Upper lobe of left lung (tissue), 6 donors: ENCODE data around the gene MAMDC4. TPM values are rescaled to one million over a fixed set of nuclear protein-coding genes. Genes with fewer than 3 reads are reported as not detected.
"Not testable (repeated sequence)": the region's sequence is repeated elsewhere in the genome, so short reads cannot be mapped to it uniquely, and the experiment has no call there.

ENCODE experiments used
- ATAC-seq, 2 donors: fragments of 200-7000 bp; cut with Tn5 transposase; one replicate each; pipeline ENCODE4 v1.9.1; 2022; ENCODE audit warnings: mild to moderate bottlenecking in 2 of 2, moderate library complexity in 2 of 2; ENCODE audit not compliant: low FRiP score in 2 of 2
- DNase-seq, 2 donors: peaks; one replicate each; pipeline ENCODE4 v3.0.0-alpha.2; 2019 to 2020
- H3K27ac ChIP-seq, 4 donors: fragments of 200-600 bp; sonication (generic); one replicate each; pipeline ENCODE4 v1.5.1; 2016 to 2019
- H3K27me3 ChIP-seq, 4 donors: fragments of 200-600 bp; sonication (generic); one replicate each; pipeline ENCODE4 v1.5.1; 2017 to 2019
- H3K36me3 ChIP-seq, 4 donors: fragments of 200-600 bp; sonication (generic); one replicate each; pipeline ENCODE4 v1.5.1; 2016 to 2019
- H3K4me1 ChIP-seq, 4 donors: fragments of 200-600 bp; sonication (generic); one replicate each; pipeline ENCODE4 v1.5.1; 2018 to 2019
- H3K4me3 ChIP-seq, 4 donors: fragments of 200-600 bp; sonication (generic); one replicate each; pipeline ENCODE4 v1.5.1; 2017 to 2019; ENCODE audit warnings: mild to moderate bottlenecking in 2 of 4, moderate library complexity in 1 of 4
- H3K9me3 ChIP-seq, 4 donors: fragments of 200-600 bp; sonication (generic); one replicate each; pipeline ENCODE4 v1.5.1; 2018 to 2019
- EP300 ChIP-seq, 4 donors: sonication (generic); formaldehyde crosslinking; IDR thresholded peaks; one replicate each; pipeline ENCODE4 v1.5.1; 2017; ENCODE audit warnings: antibody characterized with exemption in 4 of 4, control low read depth in 2 of 4
- POLR2A ChIP-seq, 4 donors: fragments of 450-650 bp; IDR thresholded peaks; one replicate each; pipeline ENCODE4 v1.5.1; 2016 to 2017; ENCODE audit warnings: antibody characterized with exemption in 4 of 4, mild to moderate bottlenecking in 2 of 4
- POLR2AphosphoS5 ChIP-seq, 2 donors: sonication (generic); formaldehyde crosslinking; IDR thresholded peaks; one replicate each; pipeline ENCODE4 v1.5.1; 2017; ENCODE audit warnings: antibody characterized with exemption in 2 of 2
- WGBS, 2 donors: methylation state at CpG; one replicate each; pipeline ENCODE4 v1.1.5; 2017 to 2018; 5-methylcytosine and 5-hydroxymethylcytosine counted together
- total RNA-seq, 6 donors: library from RNA; depleted of rRNA in 4 of 6; stranded (reverse); fragments of >200 nt in 4 of 6; gene quantifications; one replicate each; pipeline versions ENCODE4 v1.1.0 to v1.2.1, GENCODE V29; 2016 to 2021
- TF ChIP-seq, protein P1 (sequence below), 6 experiments: fragments of 450-650 bp in 4 of 6; fragments of 200-600 bp in 2 of 6; sonication (generic) in 2 of 6; IDR thresholded peaks; one replicate each; pipeline ENCODE4 v1.5.1; 2016 to 2019; ENCODE audit warnings: antibody characterized with exemption in 6 of 6
- donor health status: DM: no; HTN: no; CAD: no; lungs with moderate emphysema.
- donor health status: DM: no; HTN: yes; CAD: no; lungs with severe emphysema.

The MAMDC4 gene
- total RNA-seq, 6 donors from 2014 or later: 2.1 to 18.9 (median 11.0) TPM

GRCh38 chr9:136881691-136882108, 29.6 kb downstream of the MAMDC4 start:
- no peak for TF ChIP-seq EP300 (IDR thresholded peaks at IDR 0.05)
- TF ChIP-seq, protein P1, sequence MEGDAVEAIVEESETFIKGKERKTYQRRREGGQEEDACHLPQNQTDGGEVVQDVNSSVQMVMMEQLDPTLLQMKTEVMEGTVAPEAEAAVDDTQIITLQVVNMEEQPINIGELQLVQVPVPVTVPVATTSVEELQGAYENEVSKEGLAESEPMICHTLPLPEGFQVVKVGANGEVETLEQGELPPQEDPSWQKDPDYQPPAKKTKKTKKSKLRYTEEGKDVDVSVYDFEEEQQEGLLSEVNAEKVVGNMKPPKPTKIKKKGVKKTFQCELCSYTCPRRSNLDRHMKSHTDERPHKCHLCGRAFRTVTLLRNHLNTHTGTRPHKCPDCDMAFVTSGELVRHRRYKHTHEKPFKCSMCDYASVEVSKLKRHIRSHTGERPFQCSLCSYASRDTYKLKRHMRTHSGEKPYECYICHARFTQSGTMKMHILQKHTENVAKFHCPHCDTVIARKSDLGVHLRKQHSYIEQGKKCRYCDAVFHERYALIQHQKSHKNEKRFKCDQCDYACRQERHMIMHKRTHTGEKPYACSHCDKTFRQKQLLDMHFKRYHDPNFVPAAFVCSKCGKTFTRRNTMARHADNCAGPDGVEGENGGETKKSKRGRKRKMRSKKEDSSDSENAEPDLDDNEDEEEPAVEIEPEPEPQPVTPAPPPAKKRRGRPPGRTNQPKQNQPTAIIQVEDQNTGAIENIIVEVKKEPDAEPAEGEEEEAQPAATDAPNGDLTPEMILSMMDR (IDR thresholded peaks at IDR 0.05): no peak
- no peak for TF ChIP-seq POLR2AphosphoS5 (IDR thresholded peaks at IDR 0.05)
- ATAC-seq: no peak
- 7 to 14% methylated on average over 6 to 7 of the region's 9 CpGs for WGBS, 2 donors

GRCh38 chr9:136882109-136882946, 30.2 kb downstream of the MAMDC4 start:
- 37 to 46% methylated on average over 7 to 17 of the region's 19 CpGs for WGBS, 2 donors
- no peak for TF ChIP-seq POLR2A (IDR thresholded peaks at IDR 0.05)
- peak; percentile 42 to 43 for TF ChIP-seq POLR2AphosphoS5 (IDR thresholded peaks at IDR 0.05)
- TF ChIP-seq, protein P1 (IDR thresholded peaks at IDR 0.05): peak in 1 of 6 experiments; percentile 9
- no peak for TF ChIP-seq EP300 (IDR thresholded peaks at IDR 0.05)
- peak; percentile 70 to 71 for DNase-seq
- H3K36me3 ChIP-seq: no peaks in the 10 kb centered on the region
- no peaks in the 10 kb centered on the region for H3K27me3 ChIP-seq
- peak overlapping the region; percentile 30 to 61 (median 48) for H3K27ac ChIP-seq
- peak; percentile 25 to 38 for ATAC-seq
- peak overlapping the region in 3 of 4 donors; percentile 16 to 37 (median 31) for H3K4me3 ChIP-seq
- H3K4me1 ChIP-seq: peaks cover 23 to 34% (median 28%) of the 10 kb centered on the region in 4 donors
- H3K9me3 ChIP-seq: no peaks in the 10 kb centered on the region

More at GRCh38 chr9:136881691-136882108, 29.6 kb downstream of the MAMDC4 start:
- H3K27me3 ChIP-seq: no peaks in the 10 kb centered on the region
- peak overlapping the region; percentile 27 to 61 (median 37) for H3K27ac ChIP-seq
- no peaks in the 10 kb centered on the region for H3K36me3 ChIP-seq
- no peak for DNase-seq
- peaks cover 21 to 27% (median 24%) of the 10 kb centered on the region in 4 donors for H3K4me1 ChIP-seq
- peak overlapping the region in 3 of 4 donors; percentile 16 to 37 (median 31) for H3K4me3 ChIP-seq
- no peaks in the 10 kb centered on the region for H3K9me3 ChIP-seq

GRCh38 chr9:136882947-136883283, 30.8 kb downstream of the MAMDC4 start:
- peak overlapping the region; percentile 30 to 61 (median 48) for H3K27ac ChIP-seq

GRCh38 chr9:136883670-136884069, 31.5 kb downstream of the MAMDC4 start:
- not testable (repeated sequence) for H3K9me3 ChIP-seq, ATAC-seq, H3K36me3 ChIP-seq, H3K27me3 ChIP-seq, DNase-seq, H3K27ac ChIP-seq, H3K4me3 ChIP-seq
- 58 to 79% methylated on average over 10 of the region's 10 CpGs for WGBS, 2 donors
- H3K4me1 ChIP-seq: peaks cover 30 to 47% (median 34%) of the 10 kb centered on the region in 4 donors

More at GRCh38 chr9:136882947-136883283, 30.8 kb downstream of the MAMDC4 start:
- not testable (repeated sequence) for H3K36me3 ChIP-seq, H3K9me3 ChIP-seq, H3K27me3 ChIP-seq, ATAC-seq, H3K4me3 ChIP-seq, DNase-seq
- peak in 1 of 2 donors; percentile 0 for TF ChIP-seq POLR2AphosphoS5 (IDR thresholded peaks at IDR 0.05)
- 70 to 91% methylated on average over 9 of the region's 9 CpGs for WGBS, 2 donors
- peaks cover 29 to 40% (median 33%) of the 10 kb centered on the region in 4 donors for H3K4me1 ChIP-seq

- Histone ChIP-seq H3K27ac (peak within 1 kb of the TSS; percentile 84 to 98 (median 89)), H3K4me3 (peak within 1 kb of the TSS; percentile 78 to 100 (median 93)), H3K4me1 (peaks cover 30 to 47% (median 34%) of the 10 kb centered on the region in 4 donors), H3K9me3 (no peaks in the 10 kb centered on the region), H3K27me3 (no peaks in the 10 kb centered on the region), H3K36me3 (peaks cover 0 to 9% (median 4%) of the 10 kb centered on the region in 4 donors)
- TF ChIP-seq EP300 (IDR thresholded peaks at IDR 0.05) (no peak), POLR2AphosphoS5 (IDR thresholded peaks at IDR 0.05) (peak; percentile 21 to 80), POLR2A (IDR thresholded peaks at IDR 0.05) (peak in 2 of 4 donors; percentile 35 to 63)
- TF ChIP-seq, protein P1 (IDR thresholded peaks at IDR 0.05): peak in 3 of 6 experiments; percentile 7 to 24 (median 23)
- ATAC-seq: peak; percentile 97 to 99
- peak; percentile 96 to 100 for DNase-seq
- WGBS, 2 donors: 0 to 1% methylated on average over 22 to 62 of the region's 88 CpGs
Measured at GRCh38 chr9:136885950-136886578, 33.9 kb downstream of the MAMDC4 start, which contains the start of gene TRAF2. Gene TRAF2, plus strand, starts transcription at chr9:136886516. Its CDS starts 12,225 bp downstream, at chr9:136898741.
